Right lobe of liver (tissue), 6 donors: Measurements from ENCODE around the gene TERT. TPM values are rescaled to one million over a fixed set of nuclear protein-coding genes. Genes with fewer than 3 reads are reported as not detected.

Experiments
- ATAC-seq, 4 donors: fragments of 200-7000 bp; cut with Tn5 transposase; one replicate each; pipeline ENCODE4 v1.9.1; 2020; ENCODE audit warnings: mild to moderate bottlenecking in 4 of 4, moderate library complexity in 4 of 4
- DNase-seq, 3 donors: peaks; one replicate each; pipeline ENCODE4 v3.0.0-alpha.2; 2020
- H3K27ac ChIP-seq, 3 donors: fragments of 200-600 bp; one replicate each; pipeline ENCODE4 v1.8.0; 2022
- H3K27me3 ChIP-seq, 2 donors: fragments of 200-600 bp; one replicate each; pipeline ENCODE4 v1.8.0; 2022
- H3K36me3 ChIP-seq, 4 donors: fragments of 200-600 bp; sonication (generic) in 1 of 4; one replicate each; pipeline versions ENCODE4 v1.5.1 to v1.8.0; 2017 to 2022; ENCODE audit warnings: control low read depth in 1 of 4
- H3K4me1 ChIP-seq, 4 donors: fragments of 200-600 bp; sonication (generic) in 1 of 4; one replicate each; pipeline versions ENCODE4 v1.5.1 to v1.8.0; 2017 to 2022; ENCODE audit warnings: control low read depth in 1 of 4
- H3K4me3 ChIP-seq, 3 donors: fragments of 200-600 bp; one replicate each; pipeline ENCODE4 v1.8.0; 2022
- H3K9me3 ChIP-seq, 4 donors: fragments of 200-600 bp; sonication (generic) in 1 of 4; one replicate each; pipeline versions ENCODE4 v1.5.1 to v1.8.0; 2017 to 2022; ENCODE audit warnings: control low read depth in 1 of 4
- POLR2A ChIP-seq: fragments of 450-650 bp; IDR thresholded peaks from one replicate; pipeline ENCODE4 v1.6.1; 2017; ENCODE audit warnings: antibody characterized with exemption, mild to moderate bottlenecking
- WGBS: methylation state at CpG from one replicate; pipeline ENCODE4 v1.1.6; 2018; ENCODE audit warnings: low coverage, low lambda C conversion rate; ENCODE audit not compliant: insufficient coverage; ENCODE audit errors: missing lambda C conversion rate; 5-methylcytosine and 5-hydroxymethylcytosine counted together
- intact Hi-C, 2 donors: fragments of 100-400 bp; cut with DNase I; formaldehyde crosslinking; loops; one replicate each; pipeline versions ENCODE4 v1.11.2 to v1.14.1; 2022
- total RNA-seq, 6 experiments: library from RNA; depleted of rRNA in 2 of 6; stranded (reverse); fragments of >200 nt in 2 of 6; fragmentation: NEBNext Ultra II Directional in 3 of 6; extraction: Animal tissue kit (Norgen Biotek cat#: 25700) in 3 of 6; gene quantifications; one replicate each; pipeline versions ENCODE4 v1.1.0 to v1.2.4, GENCODE V29; 2016 to 2023
- TF ChIP-seq, protein P1 (sequence below), 4 donors: fragments of 200-600 bp in 3 of 4; fragments of 450-650 bp in 1 of 4; IDR thresholded peaks; one replicate each; pipeline versions ENCODE4 v1.5.1 to v1.8.0; 2016 to 2022; ENCODE audit warnings: antibody characterized with exemption in 4 of 4, mild to moderate bottlenecking in 2 of 4
- donor health status: DM: no; HTN: yes; CAD: no.
- donor health status: DM: no; HTN: no; CAD: no.
- donor health status: DM: no; HTN: no; CAD: no.
- donor health status: DM: no; HTN: yes; CAD: no.
- donor health status: DM: no; HTN: yes; CAD: no.

TERT gene
- total RNA-seq, 6 experiments from 2014 or later = not detected

DNA sequence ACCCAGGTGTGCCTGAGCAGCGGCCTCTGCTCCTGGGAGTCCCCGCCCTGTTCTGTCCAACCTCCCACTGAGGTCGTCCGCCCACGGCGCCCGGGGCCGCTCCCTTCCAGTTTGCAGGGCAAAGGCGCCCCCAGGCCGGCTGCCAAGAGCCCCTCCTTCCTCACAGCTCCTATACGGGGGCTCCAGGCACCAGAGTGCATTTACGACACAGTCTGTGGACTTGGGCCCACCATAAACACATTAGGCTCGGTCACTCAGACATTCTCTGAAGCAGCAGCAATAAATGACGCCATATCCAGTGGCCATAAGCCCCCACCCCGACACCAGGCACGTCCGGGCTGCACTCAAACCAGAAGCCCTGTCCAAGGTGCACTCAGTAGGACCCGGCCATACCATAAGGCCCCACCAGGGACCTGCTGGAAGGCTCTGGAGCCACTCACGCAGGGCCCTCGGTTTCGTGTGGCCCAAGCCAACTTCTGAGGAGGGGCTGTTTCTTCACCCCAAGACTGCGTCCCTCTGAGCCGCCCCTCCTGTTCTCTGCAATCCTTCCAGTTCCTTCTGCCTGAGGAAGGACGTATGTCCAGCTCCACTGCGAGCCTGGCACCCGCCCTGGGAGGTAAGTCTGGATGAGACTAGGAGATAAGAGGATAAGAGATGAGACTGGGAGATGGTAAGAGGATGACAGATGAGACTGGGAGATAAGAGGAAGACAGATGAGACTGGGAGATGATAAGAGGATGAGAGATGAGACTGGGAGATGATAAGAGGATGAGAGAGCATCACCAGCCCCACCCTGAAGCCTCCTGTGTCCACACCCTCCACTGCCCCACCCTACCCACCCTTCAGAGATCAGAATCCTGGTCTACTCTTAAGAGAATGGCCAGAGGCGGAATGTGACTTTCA lies 42.9 kb downstream of the TERT start:
- intact Hi-C loops = no loop called here
- Histone ChIP-seq H3K4me3 (no peak overlapping the region), H3K9me3 (no peaks in the 10 kb centered on the region), H3K36me3 (no peaks in the 10 kb centered on the region), H3K27me3 (no peaks in the 10 kb centered on the region), H3K4me1 (no peaks in the 10 kb centered on the region), H3K27ac (no peak overlapping the region)
- ATAC-seq (no peak), DNase-seq (no peak)
- TF ChIP-seq POLR2A = no peak
- TF ChIP-seq, protein P1, sequence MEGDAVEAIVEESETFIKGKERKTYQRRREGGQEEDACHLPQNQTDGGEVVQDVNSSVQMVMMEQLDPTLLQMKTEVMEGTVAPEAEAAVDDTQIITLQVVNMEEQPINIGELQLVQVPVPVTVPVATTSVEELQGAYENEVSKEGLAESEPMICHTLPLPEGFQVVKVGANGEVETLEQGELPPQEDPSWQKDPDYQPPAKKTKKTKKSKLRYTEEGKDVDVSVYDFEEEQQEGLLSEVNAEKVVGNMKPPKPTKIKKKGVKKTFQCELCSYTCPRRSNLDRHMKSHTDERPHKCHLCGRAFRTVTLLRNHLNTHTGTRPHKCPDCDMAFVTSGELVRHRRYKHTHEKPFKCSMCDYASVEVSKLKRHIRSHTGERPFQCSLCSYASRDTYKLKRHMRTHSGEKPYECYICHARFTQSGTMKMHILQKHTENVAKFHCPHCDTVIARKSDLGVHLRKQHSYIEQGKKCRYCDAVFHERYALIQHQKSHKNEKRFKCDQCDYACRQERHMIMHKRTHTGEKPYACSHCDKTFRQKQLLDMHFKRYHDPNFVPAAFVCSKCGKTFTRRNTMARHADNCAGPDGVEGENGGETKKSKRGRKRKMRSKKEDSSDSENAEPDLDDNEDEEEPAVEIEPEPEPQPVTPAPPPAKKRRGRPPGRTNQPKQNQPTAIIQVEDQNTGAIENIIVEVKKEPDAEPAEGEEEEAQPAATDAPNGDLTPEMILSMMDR (IDR thresholded peaks at IDR 0.05) = no peak
- 59% methylated on average over 14 of the region's 27 CpGs for WGBS

DNA sequence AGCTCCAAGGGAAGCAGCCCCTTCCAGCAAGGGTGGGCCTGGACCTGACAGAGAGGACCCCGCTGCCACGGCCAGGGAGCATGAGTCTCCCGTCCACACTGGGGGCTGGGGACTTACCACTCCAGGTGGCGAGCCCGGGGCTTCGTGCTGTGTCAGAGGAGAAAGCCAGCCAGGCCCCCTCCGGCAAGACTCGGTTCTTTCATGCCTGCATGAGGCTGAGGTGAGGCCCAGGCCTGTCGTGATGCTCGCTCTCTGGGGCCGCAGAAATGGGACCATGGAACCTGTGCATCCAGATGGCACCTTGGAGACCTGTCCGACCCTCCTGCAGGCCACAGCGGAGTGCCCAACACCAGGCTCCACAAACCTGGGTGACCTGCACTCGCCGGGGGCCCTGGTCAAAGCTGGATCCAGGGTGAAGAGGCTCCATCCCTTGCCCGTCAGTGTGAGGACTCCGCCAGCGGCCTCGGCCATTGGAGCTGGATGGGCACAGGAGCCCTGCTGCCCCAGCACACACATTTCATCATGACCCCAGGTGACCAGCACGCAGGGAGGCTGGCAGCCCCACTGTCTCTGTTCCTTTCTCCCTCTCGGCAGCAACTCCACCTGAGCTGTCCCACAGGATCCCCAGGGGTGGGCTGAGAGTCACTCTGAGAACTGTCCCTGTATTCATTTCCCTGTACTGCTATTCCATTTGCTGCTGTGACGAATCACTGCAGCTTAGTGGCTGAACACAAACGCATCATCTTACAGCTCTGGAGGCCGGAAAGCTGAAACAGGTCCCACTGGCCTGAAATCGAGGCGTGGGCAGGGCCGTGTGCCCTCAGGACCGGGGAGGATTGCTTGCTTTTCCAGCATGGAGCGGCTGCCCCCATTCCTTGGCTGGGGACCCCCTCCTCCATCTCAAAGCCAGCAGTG lies 45.2 kb downstream of the TERT start:
- Histone ChIP-seq H3K27ac (no peak overlapping the region), H3K36me3 (no peaks in the 10 kb centered on the region), H3K4me3 (no peak overlapping the region), H3K27me3 (no peaks in the 10 kb centered on the region), H3K4me1 (no peaks in the 10 kb centered on the region), H3K9me3 (no peaks in the 10 kb centered on the region)
- WGBS = 40% methylated on average over 2 of the region's 29 CpGs
- ATAC-seq = no peak
- intact Hi-C loops = no loop called here
- DNase-seq = no peak
- no peak for TF ChIP-seq POLR2A
- TF ChIP-seq, protein P1 (IDR thresholded peaks at IDR 0.05) = no peak

DNA sequence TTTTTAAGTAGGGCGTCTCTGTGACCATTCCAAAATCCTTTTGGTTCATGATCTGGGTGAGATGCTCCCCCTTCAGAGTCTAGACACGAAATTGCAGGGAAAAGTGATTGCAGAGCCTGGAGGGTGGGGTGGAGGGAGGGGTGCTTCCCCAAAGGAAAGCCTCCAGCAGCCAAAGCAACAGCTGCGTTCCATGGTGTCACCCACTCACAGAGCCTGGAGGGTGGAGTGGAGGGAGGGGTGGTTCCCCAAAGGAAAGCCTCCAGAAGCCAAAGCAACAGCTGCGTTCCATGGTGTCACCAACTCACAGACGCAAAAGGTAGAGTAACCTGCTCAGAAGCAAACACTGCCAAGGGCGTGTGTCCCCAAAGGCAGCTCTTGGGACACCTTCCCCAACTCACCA lies 47.1 kb downstream of the TERT start:
- H3K4me1 ChIP-seq = no peaks in the 10 kb centered on the region
- no peaks in the 10 kb centered on the region for H3K9me3 ChIP-seq
- ATAC-seq (no peak), DNase-seq (no peak)
- no peak overlapping the region for H3K4me3 ChIP-seq
- TF ChIP-seq, protein P1 (IDR thresholded peaks at IDR 0.05) = no peak
- TF ChIP-seq POLR2A = no peak
- H3K27ac ChIP-seq = no peak overlapping the region
- 43% methylated on average over 2 of the region's 6 CpGs for WGBS
- H3K36me3 ChIP-seq = no peaks in the 10 kb centered on the region
- intact Hi-C loops = no loop called here
- no peaks in the 10 kb centered on the region for H3K27me3 ChIP-seq

DNA sequence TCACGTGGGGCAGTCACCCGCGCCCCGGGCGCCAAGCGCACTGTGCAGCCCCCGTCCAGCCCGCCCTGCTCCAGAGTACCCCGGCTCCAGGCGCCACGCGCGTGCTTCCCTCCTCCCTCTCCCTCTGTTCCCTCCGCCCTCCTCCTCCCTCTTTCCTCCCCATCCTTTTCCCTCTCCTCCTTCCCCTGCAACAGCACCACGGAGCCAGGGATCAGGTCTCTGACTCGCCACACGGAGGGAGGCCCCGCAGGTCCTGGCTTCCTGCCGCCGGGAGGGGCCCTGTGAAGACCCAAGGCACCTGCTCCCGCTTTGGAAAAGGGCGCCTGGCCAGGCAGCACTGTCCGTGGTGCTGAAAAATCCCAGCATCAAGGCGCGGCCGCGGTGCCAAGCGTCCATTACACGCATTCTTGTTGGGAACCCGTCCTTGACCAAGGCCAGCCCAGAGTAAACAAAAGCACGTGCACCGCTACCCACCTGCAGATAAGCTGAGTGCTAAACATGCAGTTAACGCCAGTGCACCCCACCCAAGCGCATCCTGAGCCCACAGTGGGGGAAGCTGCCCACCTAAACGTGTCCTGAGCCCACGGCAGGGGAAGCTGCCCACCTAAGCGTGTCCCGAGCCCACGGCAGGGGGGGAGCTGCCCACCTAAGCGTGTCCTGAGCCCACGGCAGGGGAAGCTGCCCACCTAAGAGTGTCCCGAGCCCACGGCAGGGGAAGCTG lies 48.0 kb downstream of the TERT start:
- intact Hi-C loops = no loop called here
- H3K4me1 ChIP-seq = no peaks in the 10 kb centered on the region
- H3K9me3 ChIP-seq = no peaks in the 10 kb centered on the region
- 16% methylated on average over 28 of the region's 43 CpGs for WGBS
- no peaks in the 10 kb centered on the region for H3K27me3 ChIP-seq
- peak; percentile 18 to 65 (median 50) for ATAC-seq
- no peak overlapping the region for H3K27ac ChIP-seq
- TF ChIP-seq, protein P1 (IDR thresholded peaks at IDR 0.05) = no peak
- no peak for TF ChIP-seq POLR2A
- no peaks in the 10 kb centered on the region for H3K36me3 ChIP-seq
- DNase-seq = peak in 2 of 3 donors; percentile 42 to 55
- no peak overlapping the region for H3K4me3 ChIP-seq
